Heart right ventricle (tissue), 16 donors: ENCODE results near the gene NXPH4. TPM values are rescaled to one million over a fixed set of nuclear protein-coding genes. Genes with fewer than 3 reads are reported as not detected.

Experiments used
- ATAC-seq, 8 donors: fragments of 200-7000 bp; cut with Tn5 transposase; one replicate each; pipeline ENCODE4 v1.9.1; 2020; ENCODE audit warnings: mild to moderate bottlenecking in 8 of 8, moderate library complexity in 8 of 8, moderate number of reproducible peaks in 1 of 8
- DNase-seq, 2 donors: peaks; one replicate each; pipeline ENCODE4 v3.0.0-alpha.2; 2020
- H3K27ac ChIP-seq, 10 donors: fragments of 200-600 bp; sonication (generic) in 2 of 10; one replicate each; pipeline versions ENCODE4 v1.5.0 to v1.8.0; 2020 to 2022; ENCODE audit warnings: mild to moderate bottlenecking in 3 of 10
- H3K27me3 ChIP-seq, 7 donors: fragments of 200-600 bp; one replicate each; pipeline ENCODE4 v1.8.0; 2021 to 2022; ENCODE audit warnings: mild to moderate bottlenecking in 2 of 7
- H3K36me3 ChIP-seq, 9 donors: fragments of 200-600 bp; sonication (generic) in 1 of 9; one replicate each; pipeline versions ENCODE4 v1.5.0 to v1.8.0; 2020 to 2022; ENCODE audit warnings: mild to moderate bottlenecking in 2 of 9
- H3K4me1 ChIP-seq, 9 donors: fragments of 200-600 bp; sonication (generic) in 1 of 9; one replicate each; pipeline versions ENCODE4 v1.5.0 to v1.8.0; 2020 to 2022; ENCODE audit warnings: mild to moderate bottlenecking in 4 of 9
- H3K4me3 ChIP-seq, 10 donors: fragments of 200-600 bp; sonication (generic) in 2 of 10; one replicate each; pipeline versions ENCODE4 v1.5.0 to v1.8.0; 2020 to 2022; ENCODE audit warnings: mild to moderate bottlenecking in 7 of 10, moderate library complexity in 2 of 10
- H3K9me3 ChIP-seq, 11 donors: fragments of 200-600 bp in 10 of 11; sonication (generic) in 2 of 11; one replicate each; pipeline versions ENCODE4 v1.5.0 to v1.8.0; 2013 to 2022; ENCODE audit warnings: mild to moderate bottlenecking in 2 of 11, control low read depth in 1 of 11, moderate library complexity in 1 of 11
- CTCF ChIP-seq, 9 donors: fragments of 200-600 bp; sonication (generic) in 2 of 9; IDR thresholded peaks; one replicate each; pipeline versions ENCODE4 v1.5.0 to v1.8.0; 2021 to 2022; ENCODE audit warnings: antibody characterized with exemption in 9 of 9, mild to moderate bottlenecking in 5 of 9, moderate library complexity in 1 of 9
- WGBS, 2 donors: extraction: QIAGEN DNeasy Blood & Tissue Kit; methylation state at CpG; one replicate each; pipeline ENCODE4 v1.1.7; 2013; ENCODE audit warnings: inconsistent platforms in 1 of 2; 5-methylcytosine and 5-hydroxymethylcytosine counted together
- intact Hi-C, 10 donors: fragments of 100-400 bp; cut with DNase I; formaldehyde crosslinking; loops; one replicate each; pipeline versions ENCODE4 v1.11.1 to v1.14.2; 2022
- polyA plus RNA-seq, 2 donors: library from polyadenylated mRNA; stranded (reverse); fragments of 200-250 nt; gene quantifications; one replicate each; pipeline ENCODE4 v1.2.3, GENCODE V29; 2013
- total RNA-seq, 10 donors: library from RNA; stranded (reverse); fragmentation: NEBNext Ultra II Directional in 3 of 10; extraction: Animal tissue kit (Norgen Biotek cat#: 25700) in 3 of 10; gene quantifications; one replicate each; pipeline versions ENCODE4 v1.2.1 to v1.2.4, GENCODE V29; 2021 to 2023
- donor health status: Arrhythmogenic right ventricular cardiomyopathy.
- donor health status: ischemic (EF 13 %, LVEDD 7.1; RV severe dilation, severe dysfunction).
- donor health status: healthy with polysubstance abuse.
- donor health status: DM: no; HTN: yes; CAD: no.
- donor health status: DM: no; HTN: no; CAD: no.
- donor health status: ischemic (EF 25% LVEDD 6.9; RV normal size, moderate dysfunction).
- donor health status: ischemic (EF 25% LVEDD 5.7; RV mildly dilated, moderate dysfunction).
- donor health status: healthy.
- donor health status: DM: yes; HTN: yes; CAD: no.
- donor health status: Ischemic cardiomyopathy.
- donor health status: ischemic (EF 35%, LVEDD 5.7; RV mildly dilated, moderate dysfunction).
- donor health status: nonischemic (EF 11% LVEDD 7.7; RV severe dilation, severe dysfunction).
- donor health status: DM: yes; HTN: yes; CAD: no.
- donor health status: PGD.
- donor health status: ischemic (EF 29% LVEDD 5.4; RV normal size, mild dysfunction).
- donor health status: nonischemic (EF 23%, LVEDD 6.1; RV moderate dilation, normal function).

NXPH4 gene
- total and polyA plus RNA-seq, 12 donors = 0.18 to 6.2 (median 1.8) TPM

GRCh38 chr12:57183939-57184725 is 32.5 kb upstream of the NXPH4 start:
- H3K4me3 ChIP-seq = no peak overlapping the region
- peaks cover 0 to 4% (median 0%) of the 10 kb centered on the region in 9 donors for H3K4me1 ChIP-seq
- H3K27me3 ChIP-seq = no peaks in the 10 kb centered on the region
- ATAC-seq (no peak), DNase-seq (no peak)
- H3K27ac ChIP-seq = no peak overlapping the region
- WGBS, 2 donors = 95% methylated on average over 21 to 22 of the region's 22 CpGs
- intact Hi-C loops = loop anchor here (1.0 to 10.0 kb wide), 6 partner anchors 59 to 119 kb away; no protein-coding TSS in a partner anchor
- H3K36me3 ChIP-seq = peaks cover 0 to 100% (median 48%) of the 10 kb centered on the region in 9 donors
- no peak for TF ChIP-seq CTCF (IDR thresholded peaks at IDR 0.05)
- no peaks in the 10 kb centered on the region for H3K9me3 ChIP-seq

GRCh38 chr12:57185403-57185802 is 31.2 kb upstream of the NXPH4 start:
- intact Hi-C loops = loop anchor here in 4 of 10 donors (2.0 to 10.0 kb wide), 3 partner anchors 61 to 121 kb away; no protein-coding TSS in a partner anchor
- no peak for TF ChIP-seq CTCF (IDR thresholded peaks at IDR 0.05)
- Histone ChIP-seq H3K27me3 (no peaks in the 10 kb centered on the region), H3K4me1 (peaks cover 0 to 14% (median 8%) of the 10 kb centered on the region in 9 donors), H3K36me3 (peaks cover 0 to 100% (median 40%) of the 10 kb centered on the region in 9 donors), H3K27ac (no peak overlapping the region), H3K9me3 (no peaks in the 10 kb centered on the region), H3K4me3 (no peak overlapping the region)
- DNase-seq = no peak
- no peak for ATAC-seq
- 92% methylated on average over 21 to 25 of the region's 25 CpGs for WGBS, 2 donors

GRCh38 chr12:57185906-57186508 is 30.6 kb upstream of the NXPH4 start:
- ATAC-seq (no peak), DNase-seq (no peak)
- 84 to 90% methylated on average over 12 of the region's 12 CpGs for WGBS, 2 donors
- Histone ChIP-seq H3K4me3 (no peak overlapping the region), H3K9me3 (no peaks in the 10 kb centered on the region), H3K36me3 (peaks cover 0 to 100% (median 46%) of the 10 kb centered on the region in 9 donors), H3K27me3 (no peaks in the 10 kb centered on the region), H3K27ac (no peak overlapping the region), H3K4me1 (peaks cover 0 to 19% (median 11%) of the 10 kb centered on the region in 9 donors)
- TF ChIP-seq CTCF (IDR thresholded peaks at IDR 0.05) = no peak
- intact Hi-C loops = loop anchor here in 4 of 10 donors (2.0 to 10.0 kb wide), 3 partner anchors 61 to 121 kb away; no protein-coding TSS in a partner anchor

GRCh38 chr12:57187222-57188089 is 29.1 kb upstream of the NXPH4 start:
- TF ChIP-seq CTCF (IDR thresholded peaks at IDR 0.05) = no peak
- intact Hi-C loops = loop anchor here in 3 of 10 donors (5.0 to 10.0 kb wide), 2 partner anchors 120 to 123 kb away; no protein-coding TSS in a partner anchor
- no peaks in the 10 kb centered on the region for H3K9me3 ChIP-seq
- no peak overlapping the region for H3K27ac ChIP-seq
- 68 to 70% methylated on average over 21 of the region's 21 CpGs for WGBS, 2 donors
- no peaks in the 10 kb centered on the region for H3K27me3 ChIP-seq
- H3K4me1 ChIP-seq = peaks cover 0 to 19% (median 11%) of the 10 kb centered on the region in 9 donors
- peaks cover 0 to 100% (median 54%) of the 10 kb centered on the region in 9 donors for H3K36me3 ChIP-seq
- no peak for DNase-seq
- no peak overlapping the region for H3K4me3 ChIP-seq
- ATAC-seq = no peak
